ENCODE measurements around the gene CDH4. TPM values are rescaled to one million over a fixed set of nuclear protein-coding genes. Genes with fewer than 3 reads are reported as not detected.

The CDH4 gene
- total RNA-seq, 2 experiments from 2014 or later, result not detected

DNA sequence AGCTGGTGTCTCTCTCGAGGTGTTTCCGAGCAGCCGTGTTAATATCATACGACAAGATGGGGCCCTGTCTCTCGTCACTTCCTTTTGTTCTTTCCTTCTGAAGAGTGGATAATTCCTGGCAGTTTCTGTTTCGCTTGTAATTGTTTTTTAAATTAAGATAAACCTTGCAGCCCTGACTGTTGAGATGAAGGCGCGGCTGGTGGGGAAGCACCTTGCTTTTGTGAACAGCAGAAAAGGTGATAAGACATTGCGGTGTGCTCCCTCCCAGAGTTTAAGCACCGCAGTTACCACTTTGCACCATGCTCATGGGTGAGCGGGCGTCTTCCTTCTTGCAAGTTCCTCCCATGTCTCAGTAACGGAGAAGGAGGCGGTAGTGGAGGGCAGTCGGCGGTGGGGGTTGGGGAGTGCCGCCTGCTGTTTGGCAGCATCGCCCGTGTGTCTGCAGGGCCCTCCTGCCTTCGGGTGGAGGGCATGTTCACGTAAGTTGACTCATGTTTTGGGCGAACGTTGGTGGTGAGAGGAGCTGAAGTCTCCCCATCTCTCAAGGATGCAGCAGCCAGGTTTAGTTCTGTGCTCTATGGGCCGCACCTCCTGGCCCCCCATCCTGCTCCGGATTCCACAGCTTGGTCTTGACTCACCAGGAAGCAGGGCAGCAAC lies 467.8 kb downstream of the CDH4 start:
- no peaks in the 10 kb centered on the region for H3K9me3 ChIP-seq (ENCODE audit: low read length)
- H3K4me2 ChIP-seq (ENCODE audit: low read length), result no peak overlapping the region
- DNase-seq (ENCODE audit: low spot score), result no peak
- H4K20me1 ChIP-seq (ENCODE audit: insufficient read depth, low read length), result no peaks in the 10 kb centered on the region
- no peaks in the 10 kb centered on the region for H3K36me3 ChIP-seq (ENCODE audit: insufficient read depth, low read length)
- no peak overlapping the region for H2AFZ ChIP-seq (ENCODE audit: low read length)
- H3K4me3 ChIP-seq (ENCODE audit: low read depth, low read length, poor library complexity, severe bottlenecking), result no peak overlapping the region
- intact Hi-C loops (cut with micrococcal nuclease; ENCODE audit: unreplicated experiment), result loop anchor here (10.0 kb wide), 1 partner anchor 165 kb away; no protein-coding TSS in a partner anchor
- H3K79me2 ChIP-seq (ENCODE audit: insufficient read depth, low read depth, low read length), result no peaks in the 10 kb centered on the region
- ChIA-PET CTCF (ENCODE audit: unreplicated experiment) (no interaction called here), POLR2A (interaction anchor here (0.5 kb wide), 1 partner anchor 106 kb away, joined by 3 read pairs; no protein-coding TSS in a partner anchor)
- H3K9me2 ChIP-seq (ENCODE audit: insufficient read depth, low read length), result no peaks in the 10 kb centered on the region
- no peak overlapping the region for H3K27ac ChIP-seq (ENCODE audit: low read depth, low read length, poor library complexity, severe bottlenecking)
- no peak for TF ChIP-seq CTCF (conservative IDR thresholded peaks at IDR 0.05; ENCODE audit: low read length)
- TF ChIP-seq EZH2phosphoT487 (IDR thresholded peaks at IDR 0.05; ENCODE audit: borderline replicate concordance, low read depth, low read length), result no peak
- no peaks in the 10 kb centered on the region for H3K4me1 ChIP-seq (ENCODE audit: insufficient read depth, low read length, poor library complexity, severe bottlenecking)
- no TSS peak for BruUV-seq (replicated peaks)

DNA sequence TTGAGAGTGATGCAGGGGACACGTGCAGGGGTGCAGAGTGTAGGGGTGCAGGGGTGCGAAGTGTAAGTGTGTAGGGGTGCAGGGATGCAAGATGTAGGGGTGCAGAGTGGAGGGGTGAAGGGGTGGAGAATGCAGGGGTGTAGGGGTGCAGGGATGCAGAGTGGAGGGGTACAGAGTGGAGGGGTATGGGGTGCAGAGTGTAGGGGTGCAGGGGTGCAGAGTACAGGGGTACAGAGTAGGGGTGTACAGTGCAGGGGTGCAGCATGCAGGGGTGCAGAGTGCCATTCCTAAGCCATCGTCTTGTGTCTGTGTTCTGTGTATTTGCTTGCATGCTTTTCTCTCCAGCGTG lies 468.3 kb downstream of the CDH4 start:
- no peak overlapping the region for H3K4me2 ChIP-seq (ENCODE audit: low read length)
- POLR2A ChIA-PET, result no interaction called here
- no TSS peak for BruUV-seq (replicated peaks)
- TF ChIP-seq EZH2phosphoT487 (IDR thresholded peaks at IDR 0.05; ENCODE audit: borderline replicate concordance, low read depth, low read length), result no peak
- TF ChIP-seq CTCF (conservative IDR thresholded peaks at IDR 0.05; ENCODE audit: low read length), result no peak
- no peaks in the 10 kb centered on the region for H3K9me3 ChIP-seq (ENCODE audit: low read length)
- no peaks in the 10 kb centered on the region for H3K79me2 ChIP-seq (ENCODE audit: insufficient read depth, low read depth, low read length)
- no peaks in the 10 kb centered on the region for H4K20me1 ChIP-seq (ENCODE audit: insufficient read depth, low read length)
- no peak overlapping the region for H3K27ac ChIP-seq (ENCODE audit: low read depth, low read length, poor library complexity, severe bottlenecking)
- intact Hi-C loops (cut with micrococcal nuclease; ENCODE audit: unreplicated experiment), result loop anchor here (10.0 kb wide), 1 partner anchor 164 kb away; no protein-coding TSS in a partner anchor
- CTCF ChIA-PET (ENCODE audit: unreplicated experiment), result no interaction called here
- H3K9me2 ChIP-seq (ENCODE audit: insufficient read depth, low read length), result no peaks in the 10 kb centered on the region
- no peaks in the 10 kb centered on the region for H3K4me1 ChIP-seq (ENCODE audit: insufficient read depth, low read length, poor library complexity, severe bottlenecking)
- no peak overlapping the region for H3K4me3 ChIP-seq (ENCODE audit: low read depth, low read length, poor library complexity, severe bottlenecking)
- DNase-seq (ENCODE audit: low spot score), result no peak
- no peaks in the 10 kb centered on the region for H3K36me3 ChIP-seq (ENCODE audit: insufficient read depth, low read length)
- H2AFZ ChIP-seq (ENCODE audit: low read length), result no peak overlapping the region

DNA sequence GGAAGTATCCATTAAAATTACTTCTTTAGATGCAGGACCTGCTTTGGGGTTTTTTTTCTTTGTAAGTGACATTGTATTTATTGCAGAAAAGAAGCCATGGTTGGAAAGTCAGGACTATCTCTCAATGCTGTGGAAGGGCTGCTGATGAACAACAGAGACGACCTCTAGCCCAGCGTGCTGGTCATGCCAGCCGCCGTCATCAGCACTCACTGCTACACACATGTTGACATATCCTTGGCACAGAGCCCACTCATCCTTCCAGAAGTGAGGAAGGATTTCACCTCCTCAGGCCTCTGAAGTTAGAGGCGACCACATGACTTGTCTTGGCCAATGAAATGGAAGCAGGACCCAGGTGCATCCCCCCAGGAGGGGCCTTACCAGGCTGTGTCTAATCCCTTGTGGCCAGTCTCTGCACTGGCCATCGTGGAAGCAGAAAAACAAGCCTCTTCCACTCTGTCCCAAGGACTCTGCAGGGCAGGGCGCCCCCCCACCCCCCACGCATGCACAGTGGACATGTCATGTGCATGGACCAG lies 470.2 kb downstream of the CDH4 start:
- no peak for DNase-seq (ENCODE audit: low spot score)
- Histone ChIP-seq H2AFZ (ENCODE audit: low read length) (no peak overlapping the region), H4K20me1 (ENCODE audit: insufficient read depth, low read length) (no peaks in the 10 kb centered on the region), H3K4me3 (ENCODE audit: low read depth, low read length, poor library complexity, severe bottlenecking) (no peak overlapping the region), H3K4me1 (ENCODE audit: insufficient read depth, low read length, poor library complexity, severe bottlenecking) (no peaks in the 10 kb centered on the region), H3K9me3 (ENCODE audit: low read length) (no peaks in the 10 kb centered on the region), H3K36me3 (ENCODE audit: insufficient read depth, low read length) (no peaks in the 10 kb centered on the region), H3K79me2 (ENCODE audit: insufficient read depth, low read depth, low read length) (no peaks in the 10 kb centered on the region), H3K4me2 (ENCODE audit: low read length) (no peak overlapping the region), H3K27ac (ENCODE audit: low read depth, low read length, poor library complexity, severe bottlenecking) (no peak overlapping the region), H3K9me2 (ENCODE audit: insufficient read depth, low read length) (no peaks in the 10 kb centered on the region)
- ChIA-PET POLR2A (no interaction called here), CTCF (ENCODE audit: unreplicated experiment) (no interaction called here)
- TF ChIP-seq EZH2phosphoT487 (IDR thresholded peaks at IDR 0.05; ENCODE audit: borderline replicate concordance, low read depth, low read length) (no peak), CTCF (conservative IDR thresholded peaks at IDR 0.05; ENCODE audit: low read length) (no peak)
- no TSS peak for BruUV-seq (replicated peaks)
- intact Hi-C loops (cut with micrococcal nuclease; ENCODE audit: unreplicated experiment), result loop anchor here (10.0 kb wide), 1 partner anchor 163 kb away; no protein-coding TSS in a partner anchor

Data from OCI-LY7 (cell line).